GM12872 (cell line): ENCODE results near the gene CASQ1.

Experiments
- TF ChIP-seq, protein P1 (sequence below): IDR thresholded peaks from 3 replicates; pipeline ENCODE4 v1.5.1; 2011; ENCODE audit warnings: low read depth, mild to moderate bottlenecking, low read length, moderate library complexity; ENCODE audit not compliant: insufficient read depth

CASQ1 gene

DNA sequence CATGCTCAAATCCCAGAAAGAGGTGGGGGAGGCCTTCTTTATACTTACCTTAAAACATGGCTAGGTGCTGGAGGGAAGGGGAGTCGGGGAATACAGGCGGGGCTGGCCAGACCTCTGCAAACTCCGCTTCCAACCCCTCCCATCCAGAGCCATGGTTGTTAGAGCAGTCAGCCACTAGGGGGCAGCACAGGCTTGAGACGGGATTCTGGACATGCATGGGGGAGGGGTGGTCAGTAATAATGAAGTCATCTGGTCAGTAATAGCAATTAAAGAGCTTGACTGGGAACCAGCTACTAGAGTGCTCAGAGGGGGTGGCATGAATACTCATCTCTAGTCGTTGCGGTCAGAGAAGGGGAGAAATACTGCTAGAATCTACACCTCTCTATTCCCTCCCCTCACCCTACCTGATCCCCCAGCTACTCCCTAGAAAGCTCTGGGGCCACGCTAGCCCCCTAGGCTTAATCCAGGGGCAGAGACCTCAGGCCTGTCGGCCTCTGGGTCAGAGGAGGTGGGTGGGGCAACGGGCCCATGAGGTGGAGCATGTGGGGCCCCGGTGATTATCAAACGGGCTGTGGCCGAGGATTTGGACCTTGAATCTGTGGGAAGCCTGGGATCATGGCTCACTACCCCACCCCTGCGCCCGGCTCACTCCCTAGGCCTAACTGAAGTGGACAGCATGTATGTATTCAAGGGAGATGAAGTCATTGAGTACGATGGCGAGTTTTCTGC, 2.9 kb downstream of the CASQ1 start:
- TF ChIP-seq, protein P1, sequence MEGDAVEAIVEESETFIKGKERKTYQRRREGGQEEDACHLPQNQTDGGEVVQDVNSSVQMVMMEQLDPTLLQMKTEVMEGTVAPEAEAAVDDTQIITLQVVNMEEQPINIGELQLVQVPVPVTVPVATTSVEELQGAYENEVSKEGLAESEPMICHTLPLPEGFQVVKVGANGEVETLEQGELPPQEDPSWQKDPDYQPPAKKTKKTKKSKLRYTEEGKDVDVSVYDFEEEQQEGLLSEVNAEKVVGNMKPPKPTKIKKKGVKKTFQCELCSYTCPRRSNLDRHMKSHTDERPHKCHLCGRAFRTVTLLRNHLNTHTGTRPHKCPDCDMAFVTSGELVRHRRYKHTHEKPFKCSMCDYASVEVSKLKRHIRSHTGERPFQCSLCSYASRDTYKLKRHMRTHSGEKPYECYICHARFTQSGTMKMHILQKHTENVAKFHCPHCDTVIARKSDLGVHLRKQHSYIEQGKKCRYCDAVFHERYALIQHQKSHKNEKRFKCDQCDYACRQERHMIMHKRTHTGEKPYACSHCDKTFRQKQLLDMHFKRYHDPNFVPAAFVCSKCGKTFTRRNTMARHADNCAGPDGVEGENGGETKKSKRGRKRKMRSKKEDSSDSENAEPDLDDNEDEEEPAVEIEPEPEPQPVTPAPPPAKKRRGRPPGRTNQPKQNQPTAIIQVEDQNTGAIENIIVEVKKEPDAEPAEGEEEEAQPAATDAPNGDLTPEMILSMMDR, result peak; percentile 96

GRCh38 chr1:160193832-160194736, 3.7 kb downstream of the CASQ1 start:
- TF ChIP-seq, protein P1, result no peak

GRCh38 chr1:160194737-160195059, 4.3 kb downstream of the CASQ1 start:
- TF ChIP-seq, protein P1, result no peak

DNA sequence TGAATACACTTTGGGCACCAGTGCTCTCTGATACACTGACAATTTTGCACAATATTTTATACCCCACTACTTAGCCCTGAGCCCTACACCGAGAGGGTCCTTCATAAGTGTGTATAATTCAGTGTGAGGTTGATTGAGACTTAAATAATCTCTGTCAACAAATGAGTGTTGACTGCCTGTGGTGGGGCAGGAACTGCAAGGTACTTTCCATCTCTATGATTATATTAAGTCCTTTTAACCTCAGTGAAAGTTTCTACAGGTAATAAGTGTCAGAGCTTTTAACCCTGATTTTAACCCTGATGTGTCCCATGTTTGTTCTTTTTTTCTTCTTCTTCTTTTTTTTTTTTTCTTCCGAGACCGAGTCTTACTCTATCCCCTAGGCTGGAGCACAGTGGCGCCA, 5.8 kb downstream of the CASQ1 start:
- TF ChIP-seq, protein P1, result no peak

DNA sequence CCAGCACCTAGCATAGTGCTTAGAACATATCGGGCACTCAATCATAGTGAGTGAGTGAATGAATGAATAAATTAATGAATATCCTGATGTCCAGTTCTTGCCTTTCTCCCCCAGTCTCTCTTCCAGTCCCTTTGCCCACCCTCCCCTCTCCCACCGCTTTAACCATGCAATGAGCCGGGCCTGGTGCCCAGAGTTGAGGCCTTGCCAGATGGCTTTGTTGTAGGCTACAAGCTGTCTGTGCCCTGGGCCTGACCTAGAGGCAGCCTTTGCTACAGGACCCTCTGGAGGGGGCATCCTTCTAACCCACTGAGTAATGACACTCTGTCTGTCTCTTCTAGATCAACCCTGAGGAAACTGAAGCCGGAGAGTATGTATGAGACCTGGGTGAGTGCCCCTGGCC, 6.9 kb downstream of the CASQ1 start:
- TF ChIP-seq, protein P1, result no peak

GRCh38 chr1:160200786-160201185, 10.4 kb downstream of the CASQ1 start:
- TF ChIP-seq, protein P1, result no peak

DNA sequence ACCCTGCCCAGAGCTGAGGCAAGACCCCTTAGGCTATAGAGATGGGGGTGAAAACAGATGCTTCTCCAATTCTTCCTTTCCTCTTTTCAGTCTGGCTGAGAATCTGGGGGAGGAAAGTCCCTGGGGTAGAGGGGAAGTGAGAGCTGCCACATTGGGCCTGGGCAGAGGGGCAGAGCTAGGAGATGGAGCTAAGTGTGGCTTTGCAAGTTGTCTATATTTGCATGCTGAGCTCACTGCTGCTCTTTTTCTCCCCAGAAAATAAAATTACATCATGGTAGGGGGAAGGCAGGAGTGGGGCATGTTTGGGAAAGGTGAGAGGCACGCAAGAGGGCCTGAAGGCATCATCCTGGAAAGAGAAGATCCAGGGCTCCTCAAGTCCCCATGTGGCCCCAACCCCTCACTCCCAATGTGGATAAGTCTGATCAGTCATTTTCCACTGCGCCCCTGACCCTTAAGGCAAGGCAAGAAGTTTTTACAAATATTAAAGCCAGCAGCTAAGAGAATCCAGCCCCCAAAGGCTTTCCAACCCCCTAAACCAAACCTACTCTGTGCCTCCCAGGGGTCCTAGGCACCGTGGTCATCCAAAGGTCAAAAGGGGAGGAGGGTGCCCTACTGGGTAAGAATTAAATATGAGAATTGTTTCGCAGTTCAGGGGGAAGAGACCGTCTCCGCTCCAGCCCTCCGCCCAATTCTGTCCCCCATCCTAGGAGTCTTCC, 14.3 kb downstream of the CASQ1 start:
- TF ChIP-seq, protein P1, result no peak
